PFSK-1 (cell line): ENCODE results near the gene PERM1.

ENCODE experiments used
- FOXP2 ChIP-seq: optimal IDR thresholded peaks from 2 replicates; pipeline ENCODE3; 2011; ENCODE audit warnings: borderline replicate concordance, control low read depth, inconsistent platforms; ENCODE audit not compliant: insufficient read depth; ENCODE audit errors: extremely low read length, extremely low read depth
- POLR2AphosphoS5 ChIP-seq: IDR thresholded peaks from 2 replicates; pipeline ENCODE4 v1.6.1; 2012; ENCODE audit warnings: low read depth, mild to moderate bottlenecking, control low read depth, low read length, moderate library complexity
- REST ChIP-seq, 2 experiments: IDR thresholded peaks; 2 replicates each; pipeline versions ENCODE4 v1.6.1 to v1.8.0; 2011 to 2012; ENCODE audit warnings: low read depth in 2 of 2, low read length in 2 of 2, control low read depth in 1 of 2, inconsistent platforms in 1 of 2, mild to moderate bottlenecking in 1 of 2, moderate library complexity in 1 of 2; ENCODE audit not compliant: insufficient read depth in 1 of 2
- SIN3A ChIP-seq: IDR thresholded peaks from 2 replicates; pipeline ENCODE4 v1.6.1; 2012; ENCODE audit warnings: mild to moderate bottlenecking, low read length, moderate library complexity, borderline replicate concordance; ENCODE audit not compliant: insufficient read depth
- TAF1 ChIP-seq: IDR thresholded peaks from 2 replicates; pipeline ENCODE4 v1.6.1; 2012; ENCODE audit warnings: low read length, control low read depth, borderline replicate concordance; ENCODE audit not compliant: insufficient read depth

Gene PERM1

DNA sequence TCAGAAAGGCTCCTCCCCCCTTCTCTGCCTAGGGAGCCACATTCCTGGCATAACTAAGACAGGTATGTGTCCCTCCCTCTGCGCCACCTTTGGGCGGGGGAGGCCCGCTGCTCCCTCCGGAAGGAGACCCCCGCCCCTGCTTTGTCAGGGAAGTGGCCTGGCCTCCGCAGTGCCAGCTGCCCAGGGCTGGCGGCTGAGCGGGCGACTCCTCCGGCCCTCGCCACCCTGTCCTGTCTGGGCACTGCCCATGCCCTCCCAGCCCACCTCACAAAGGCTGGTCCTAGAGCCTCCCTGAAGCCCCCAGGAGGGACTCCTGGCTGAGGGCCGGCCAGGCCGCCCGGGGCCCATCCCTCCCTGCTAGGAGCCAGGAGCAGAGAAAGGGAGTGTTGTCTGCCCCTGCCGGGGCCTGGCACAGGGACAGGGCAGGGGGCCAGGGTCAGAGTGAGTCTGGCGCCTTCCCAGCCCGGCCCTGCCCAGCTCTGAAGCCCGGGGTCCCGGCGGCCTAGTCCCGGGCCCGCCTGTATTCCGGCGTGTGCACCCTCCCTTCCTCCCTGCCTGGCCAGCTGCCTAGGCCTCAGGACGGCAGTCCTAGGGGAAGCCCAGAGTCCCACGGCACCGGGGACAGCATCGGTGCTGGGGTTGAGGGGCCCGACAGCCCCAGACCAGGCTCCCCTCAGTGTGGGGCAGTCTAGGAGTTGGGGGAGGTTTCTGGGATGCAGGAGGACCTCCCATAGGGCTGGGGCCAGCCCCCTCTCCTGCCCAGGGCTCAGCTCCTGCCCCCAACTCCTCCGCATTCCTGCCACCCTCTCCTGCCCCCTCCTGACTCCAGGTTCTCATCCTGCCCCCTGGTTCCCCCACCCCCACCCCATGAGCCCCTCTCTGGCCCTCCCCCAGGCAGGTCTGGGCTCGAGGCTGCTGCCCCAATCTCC lies 43.1 kb upstream of the PERM1 start:
- TF ChIP-seq SIN3A: no peak
- no peak for TF ChIP-seq POLR2AphosphoS5
- no peak for TF ChIP-seq REST (IDR thresholded peaks at IDR 0.05; ENCODE audit: insufficient read depth in 1 of 2, low read depth in 2 of 2, low read length in 2 of 2)
- TF ChIP-seq TAF1: no peak
- no peak for TF ChIP-seq FOXP2

DNA sequence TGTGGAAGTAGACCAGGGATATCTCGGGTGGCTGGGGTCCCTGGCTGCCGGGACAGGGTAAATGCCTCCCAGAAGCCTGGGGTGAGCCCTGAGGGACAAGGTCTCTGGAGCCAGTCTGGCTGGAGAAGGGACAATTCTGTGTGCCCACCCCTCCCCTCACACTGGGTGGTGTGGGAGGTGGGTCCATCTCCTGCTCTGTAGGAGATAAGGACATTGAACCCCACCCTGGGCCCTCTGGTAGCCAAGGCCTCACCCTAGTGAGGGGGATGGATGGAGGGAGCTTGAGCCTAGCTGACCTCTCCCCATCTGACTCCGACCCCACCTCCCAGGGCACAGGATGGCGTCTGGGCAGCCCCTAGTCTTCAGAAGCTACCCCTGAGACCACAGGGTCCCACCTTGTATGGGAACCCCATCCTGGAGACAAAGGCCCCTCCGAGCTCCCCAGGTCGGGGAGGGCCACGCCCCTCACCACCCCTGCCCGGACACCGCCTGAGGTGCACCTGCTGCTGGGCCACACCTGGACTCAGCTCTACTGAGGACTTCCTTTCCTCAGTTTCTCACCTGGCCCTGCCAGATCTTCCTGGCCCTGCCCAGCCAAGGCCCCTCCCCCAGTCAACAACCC lies 42.4 kb upstream of the PERM1 start:
- TF ChIP-seq SIN3A: no peak
- TF ChIP-seq FOXP2: no peak
- TF ChIP-seq TAF1: no peak

- TF ChIP-seq REST (IDR thresholded peaks at IDR 0.05; ENCODE audit: insufficient read depth in 1 of 2, low read depth in 2 of 2, low read length in 2 of 2) (no peak), FOXP2 (no peak), TAF1 (no peak), POLR2AphosphoS5 (no peak), SIN3A (no peak)
Measured at GRCh38 chr1:1023700-1024099, 41.8 kb upstream of the PERM1 start.

GRCh38 chr1:1022302-1023009 lies 40.6 kb upstream of the PERM1 start:
- no peak for TF ChIP-seq TAF1
- TF ChIP-seq SIN3A: no peak
- TF ChIP-seq FOXP2: no peak
- no peak for TF ChIP-seq REST (IDR thresholded peaks at IDR 0.05; ENCODE audit: insufficient read depth in 1 of 2, low read depth in 2 of 2, low read length in 2 of 2)
- TF ChIP-seq POLR2AphosphoS5: no peak

DNA sequence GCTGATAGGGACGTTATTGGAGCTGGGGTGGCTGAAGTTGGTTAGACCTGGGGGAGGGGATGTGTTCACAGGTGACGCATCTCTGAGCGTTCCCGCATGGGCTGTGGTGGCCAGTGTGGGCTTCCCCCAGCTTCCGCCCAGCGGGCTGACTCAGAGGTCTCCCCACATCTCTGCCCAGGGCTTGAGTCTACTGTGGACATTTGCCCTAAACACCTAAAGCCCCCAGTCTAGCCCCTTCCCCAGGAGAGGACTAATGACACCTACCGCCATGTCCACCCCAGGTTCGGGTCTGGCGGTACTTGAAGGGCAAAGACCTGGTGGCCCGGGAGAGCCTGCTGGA lies 40.0 kb upstream of the PERM1 start:
- TF ChIP-seq TAF1: no peak
- no peak for TF ChIP-seq REST (IDR thresholded peaks at IDR 0.05; ENCODE audit: insufficient read depth in 1 of 2, low read depth in 2 of 2, low read length in 2 of 2)
- TF ChIP-seq POLR2AphosphoS5: no peak
